D721Med (cell line): Measurements from ENCODE around the gene C7orf25.
"Not testable (repeated sequence)": the region's sequence is repeated elsewhere in the genome, so short reads cannot be mapped to it uniquely, and the experiment has no call there.

Experiments used
- DNase-seq: peaks from one replicate; pipeline ENCODE4 v3.0.0; 2011; ENCODE audit warnings: low spot score; ENCODE audit not compliant: insufficient read length
- FAIRE-seq: peaks from 2 replicates; lab custom pipeline; 2011; peaks lifted over from hg19 to GRCh38; lab: Jason Lieb, UNC
- CTCF ChIP-seq: IDR thresholded peaks from 2 replicates; pipeline ENCODE4 v1.5.1; 2012; ENCODE audit warnings: mild to moderate bottlenecking, control low read depth; ENCODE audit not compliant: insufficient read depth; ENCODE audit errors: missing control alignments

Gene C7orf25

GRCh38 chr7:42900842-42901241 lies 11.0 kb downstream of the C7orf25 start:
- TF ChIP-seq CTCF, result no peak
- DNase-seq, result no peak
- FAIRE-seq, result no peak

GRCh38 chr7:42893346-42894240 lies 18.3 kb downstream of the C7orf25 start:
- no peak for DNase-seq
- TF ChIP-seq CTCF, result no peak
- no peak for FAIRE-seq

- FAIRE-seq, result no peak
- TF ChIP-seq CTCF, result no peak
Measured at GRCh38 chr7:42886893-42887505, 24.9 kb downstream of the C7orf25 start.

GRCh38 chr7:42886129-42886528 lies 25.7 kb downstream of the C7orf25 start:
- no peak for DNase-seq
- TF ChIP-seq CTCF, result peak; percentile 6
- FAIRE-seq, result no peak

More at GRCh38 chr7:42886893-42887505, 24.9 kb downstream of the C7orf25 start:
- DNase-seq, result no peak

- FAIRE-seq, DNase-seq: not testable (repeated sequence)
Measured at GRCh38 chr7:42885183-42885582, 26.7 kb downstream of the C7orf25 start.

- no peak for FAIRE-seq
- TF ChIP-seq CTCF, result no peak
Measured at GRCh38 chr7:42883950-42884349, 27.9 kb downstream of the C7orf25 start.

GRCh38 chr7:42880392-42880791 lies 31.5 kb downstream of the C7orf25 start:
- FAIRE-seq, result no peak
- no peak for DNase-seq
- no peak for TF ChIP-seq CTCF

More at GRCh38 chr7:42883950-42884349, 27.9 kb downstream of the C7orf25 start:
- no peak for DNase-seq
